SHP77 (cell line): ENCODE data around the gene NSUN4.

Experiments
- DNase-seq, 2 experiments: peaks; one replicate each; lab custom pipeline; 2025; lab: John Stamatoyannopoulos, UW

NSUN4 gene

DNA sequence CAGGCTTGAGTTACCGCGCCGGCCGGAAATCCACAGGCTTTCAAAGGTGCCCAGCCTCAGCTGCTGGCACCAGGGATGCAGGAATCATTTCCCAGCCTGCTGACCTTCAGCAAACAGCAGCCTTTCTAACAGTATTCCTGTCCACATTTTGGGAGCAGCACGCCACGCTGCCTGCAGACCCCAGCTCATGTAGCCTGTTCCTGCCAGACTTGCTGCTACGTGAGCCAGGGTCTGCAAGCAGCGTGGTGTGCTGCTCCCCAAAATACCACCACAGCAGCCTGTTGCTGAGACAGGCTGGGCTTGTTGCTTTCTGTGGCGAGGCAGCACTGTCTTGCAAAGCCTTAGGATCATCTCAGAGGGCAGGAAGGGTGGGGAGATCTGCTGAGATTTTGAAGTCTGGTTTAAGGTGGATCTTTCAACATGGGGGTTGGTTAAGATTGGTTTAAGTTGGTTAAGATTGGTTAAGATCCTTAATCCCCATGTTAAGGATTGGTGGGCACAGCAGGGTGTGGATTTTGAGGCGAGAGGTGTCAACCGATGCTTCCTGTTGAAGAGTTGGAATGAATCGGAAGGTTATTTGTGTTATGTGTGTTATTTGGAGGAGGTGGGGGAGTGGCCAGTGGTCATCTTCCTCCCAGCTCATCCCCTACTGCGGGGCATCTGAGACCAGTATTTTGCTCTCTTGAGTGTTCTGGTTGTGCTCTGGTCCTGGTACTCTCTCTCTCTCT is 66.4 kb downstream of the NSUN4 start:
- DNase-seq, result peak in 1 of 2 experiments; percentile 23

DNA sequence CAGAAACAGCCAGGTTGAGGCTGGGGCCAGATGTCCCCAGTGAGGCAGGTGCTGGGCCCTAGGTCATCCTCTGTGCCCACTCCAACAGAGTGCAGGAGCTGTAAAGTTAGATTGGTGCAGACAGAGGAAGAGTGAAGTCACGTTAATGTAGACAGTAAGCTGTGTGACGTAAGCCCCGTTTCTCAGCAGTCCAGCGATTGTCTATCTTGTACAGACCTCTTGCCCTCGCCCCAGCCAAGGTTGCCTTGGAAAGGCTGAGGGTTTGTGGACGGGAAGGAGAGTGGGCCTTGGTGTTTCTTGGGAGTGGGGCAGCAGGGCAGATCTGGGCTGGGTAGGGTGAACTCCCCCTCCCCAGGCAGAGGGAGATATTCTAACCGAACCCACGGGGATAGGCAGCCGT is 67.0 kb downstream of the NSUN4 start:
- no peak for DNase-seq

- no peak for DNase-seq
Measured at GRCh38 chr1:46408356-46409062, 67.9 kb downstream of the NSUN4 start.

GRCh38 chr1:46409063-46409372 is 68.4 kb downstream of the NSUN4 start:
- no peak for DNase-seq

DNA sequence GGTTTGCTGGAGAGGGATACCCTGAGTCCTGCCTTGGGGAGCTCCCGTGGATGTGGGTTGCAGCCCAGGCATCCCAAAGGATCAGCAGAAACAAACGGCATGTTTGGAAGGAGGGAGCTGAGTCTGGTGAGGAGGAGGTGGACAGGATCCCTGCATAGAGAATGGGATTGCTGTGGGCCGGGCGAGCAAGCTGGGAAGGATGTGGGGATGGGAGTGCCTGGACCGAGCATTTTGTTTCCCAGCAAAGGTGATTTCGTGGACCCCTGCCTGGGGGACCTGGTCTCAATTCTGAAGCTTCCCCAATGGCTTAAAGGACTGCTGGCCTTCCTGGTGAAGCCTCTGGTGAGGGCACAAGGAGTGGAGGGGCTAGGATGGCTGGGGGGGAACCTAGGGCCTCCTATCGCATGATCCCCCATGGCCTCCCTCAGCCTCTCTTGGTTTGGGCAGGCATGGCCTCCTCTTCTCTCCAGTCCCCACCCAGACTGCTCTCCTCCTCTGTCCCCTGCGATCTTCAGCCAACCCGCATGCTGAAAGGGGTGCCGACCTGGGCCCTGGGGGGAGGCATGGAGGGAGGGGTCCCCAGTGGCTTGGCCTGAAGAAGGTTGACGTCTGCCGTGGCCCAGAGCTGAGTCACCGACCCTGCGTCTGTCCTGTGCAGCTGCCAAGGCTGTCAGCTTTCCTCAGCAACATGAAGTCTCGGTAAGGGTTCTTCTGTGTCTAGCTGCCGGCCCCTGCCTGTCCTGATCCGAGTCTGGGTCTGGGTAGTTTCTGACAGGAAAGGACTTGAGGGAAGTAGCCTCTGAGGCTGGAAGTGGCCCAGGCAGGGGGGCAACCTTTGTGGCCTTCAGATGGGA is 69.8 kb downstream of the NSUN4 start:
- no peak for DNase-seq

DNA sequence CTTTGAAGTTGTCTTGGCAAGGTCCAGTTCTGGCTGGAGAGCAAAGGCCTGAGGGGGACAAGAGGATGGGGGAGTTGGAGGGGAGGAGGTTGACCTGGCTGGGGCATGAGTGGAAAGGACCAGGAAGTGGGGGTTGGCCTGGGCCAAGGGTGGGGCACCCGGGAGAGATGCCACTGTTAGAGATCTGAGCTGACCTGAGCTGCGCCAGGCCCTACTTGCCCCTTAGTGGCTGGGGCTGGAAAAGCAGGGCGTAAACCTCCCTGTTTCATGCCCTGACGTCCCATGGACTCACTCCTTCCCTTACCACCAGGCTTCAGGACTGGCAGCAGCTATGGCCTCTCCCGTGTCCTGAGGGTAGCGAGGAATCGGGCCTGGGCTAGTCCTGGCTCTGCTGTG is 70.4 kb downstream of the NSUN4 start:
- DNase-seq, result no peak
